ENCODE data around the gene STAM2. TPM values are rescaled to one million over a fixed set of nuclear protein-coding genes. Genes with fewer than 3 reads are reported as not detected.

Gene STAM2
- total and polyA plus RNA-seq, 2 of the 13 experiments (the other 11 are each of a cell fraction or from before 2014, with no cell fraction given), result 14.7 to 24.1 TPM

GRCh38 chr2:152175368-152176112 lies at the start of gene STAM2 (continued):
- TF ChIP-seq ZNF264 (CRISPR knock-in tag; IDR thresholded peaks at IDR 0.05), result peak; percentile 88
- peak; percentile 96 for TF ChIP-seq ERF (CRISPR knock-in tag; IDR thresholded peaks at IDR 0.05)
- peak; percentile 63; the same call in 1 of the 2 replicates for TF ChIP-seq PPARG (CRISPR knock-in tag; conservative IDR thresholded peaks at IDR 0.05)
- peak; percentile 23; the same call in 1 of the 2 replicates for TF ChIP-seq ZBTB26 (CRISPR knock-in tag; IDR thresholded peaks at IDR 0.05; ENCODE audit: borderline replicate concordance)
- peak; percentile 90 for TF ChIP-seq TBX2 (CRISPR knock-in tag; IDR thresholded peaks at IDR 0.05; ENCODE audit: borderline replicate concordance)
- no peak for TF ChIP-seq PHF5A (CRISPR knock-in tag; IDR thresholded peaks at IDR 0.05; ENCODE audit: low read depth, unreplicated experiment)
- no peak for TF ChIP-seq ZFP36L2 (CRISPR knock-in tag; IDR thresholded peaks at IDR 0.05)
- peak; percentile 94 for TF ChIP-seq ZBTB25 (CRISPR knock-in tag; IDR thresholded peaks at IDR 0.05)
- TF ChIP-seq ZNF576 (CRISPR knock-in tag; IDR thresholded peaks at IDR 0.05), result peak; percentile 36; the same call in 1 of the 2 replicates
- TF ChIP-seq SALL1 (CRISPR knock-in tag; IDR thresholded peaks at IDR 0.05), result peak; percentile 90
- no peak; the same call in 1 of the 2 replicates for TF ChIP-seq ZNF121 (CRISPR knock-in tag; IDR thresholded peaks at IDR 0.05)
- no peak; the same call in 1 of the 2 replicates for TF ChIP-seq ZNF256 (CRISPR knock-in tag; conservative IDR thresholded peaks at IDR 0.05)
- no peak for TF ChIP-seq DMTF1 (CRISPR knock-in tag; IDR thresholded peaks at IDR 0.05)
- TF ChIP-seq ZBTB46 (CRISPR knock-in tag; IDR thresholded peaks at IDR 0.05; ENCODE audit: borderline replicate concordance), result no peak
- TF ChIP-seq GPBP1L1 (CRISPR knock-in tag; IDR thresholded peaks at IDR 0.05), result no peak
- TF ChIP-seq TIGD3 (CRISPR knock-in tag; IDR thresholded peaks at IDR 0.05; ENCODE audit: borderline replicate concordance), result peak; percentile 82; the same call in 1 of the 2 replicates
- peak; percentile 94 for TF ChIP-seq ZSCAN21 (CRISPR knock-in tag; IDR thresholded peaks at IDR 0.05; ENCODE audit: borderline replicate concordance)
- TF ChIP-seq U2AF1 (optimal IDR thresholded peaks at IDR 0.05; ENCODE audit: low read depth, low read length), result peak; percentile 98
- peak; percentile 25; the same call in 1 of the 2 replicates for TF ChIP-seq PITX1 (CRISPR knock-in tag; IDR thresholded peaks at IDR 0.05)
